Caco-2 (cell line): ENCODE data around the gene KLHL22. TPM values are rescaled to one million over a fixed set of nuclear protein-coding genes. Genes with fewer than 3 reads are reported as not detected.

Experiments
- BruUV-seq: library from RNA; stranded (reverse); fragments of 400-500 nt; replicated peaks from 2 replicates; lab custom pipeline; 2021; lab: Mats Ljungman, UMichigan
- CTCF ChIA-PET: fragments of 300-600 bp; sonication (Branson Sonifier 250); formaldehyde crosslinking; loops from one replicate; lab custom pipeline; 2022; ENCODE audit warnings: antibody characterized with exemption; lab: Charles Lee
- POLR2A ChIA-PET: fragments of 300-600 bp; sonication (Branson Sonifier 250); formaldehyde crosslinking; loops from one replicate; lab custom pipeline; 2022; ENCODE audit warnings: antibody characterized with exemption; lab: Charles Lee
- DNase-seq, 2 experiments: peaks; one replicate each; pipeline versions ENCODE4 v3.0.0 to v3.0.0-alpha.2; 2020 to 2022
- H3K27me3 ChIP-seq: replicated peaks from 2 replicates; pipeline ENCODE4 v1.6.0; 2011; ENCODE audit warnings: low read length; ENCODE audit not compliant: control insufficient read depth, insufficient read depth
- H3K36me3 ChIP-seq: 2 replicates; pipeline ENCODE4 v1.5.1; 2011; ENCODE audit warnings: low read length; ENCODE audit not compliant: control insufficient read depth, insufficient read depth
- H3K4me1 ChIP-seq: fragments of 250-450 bp; sonication (Bioruptor Pico); 2 replicates; pipeline ENCODE4 v1.5.1; 2020; ENCODE audit warnings: mild to moderate bottlenecking
- H3K4me3 ChIP-seq: 2 replicates; pipeline ENCODE4 v1.5.1; 2011; ENCODE audit warnings: low read depth, mild to moderate bottlenecking, control low read depth, low read length
- H3K9me3 ChIP-seq: fragments of 250-450 bp; sonication (Bioruptor Pico); 2 replicates; pipeline ENCODE4 v1.5.1; 2020; ENCODE audit warnings: mild to moderate bottlenecking, moderate library complexity
- H3K27ac Mint-ChIP-seq: one replicate; pipeline ENCODE4 v1.8.0; 2022; ENCODE audit warnings: mixed read lengths; ENCODE audit not compliant: unreplicated experiment
- H3K27me3 Mint-ChIP-seq: one replicate; pipeline ENCODE4 v1.8.0; 2022; ENCODE audit warnings: mixed read lengths; ENCODE audit not compliant: insufficient read depth, unreplicated experiment
- H3K36me3 Mint-ChIP-seq: one replicate; pipeline ENCODE4 v1.8.0; 2022; ENCODE audit warnings: mild to moderate bottlenecking, mixed read lengths; ENCODE audit not compliant: insufficient read depth, unreplicated experiment
- H3K4me1 Mint-ChIP-seq: one replicate; pipeline ENCODE4 v1.8.0; 2022; ENCODE audit warnings: low read depth, mixed read lengths; ENCODE audit not compliant: unreplicated experiment
- H3K4me3 Mint-ChIP-seq: one replicate; pipeline ENCODE4 v1.8.0; 2022; ENCODE audit warnings: mild to moderate bottlenecking, moderate library complexity, mixed read lengths; ENCODE audit not compliant: unreplicated experiment
- H3K9me3 Mint-ChIP-seq: one replicate; pipeline ENCODE4 v1.8.0; 2022; ENCODE audit warnings: mixed read lengths; ENCODE audit not compliant: unreplicated experiment
- intact Hi-C: fragments of 100-400 bp; cut with micrococcal nuclease; formaldehyde crosslinking; loops from one replicate; pipeline ENCODE4 v1.10.0; 2022; ENCODE audit not compliant: unreplicated experiment
- total RNA-seq: library from RNA; stranded (reverse); gene quantifications from 2 replicates; pipeline ENCODE4 v1.2.3, GENCODE V29; 2022
- TF ChIP-seq, protein P1 (sequence below), 2 experiments: fragments of 200-600 bp in 1 of 2; IDR thresholded peaks; 1 replicate in 1 of 2; 2 replicates in 1 of 2; pipeline versions ENCODE4 v1.5.1 to v1.8.0; 2011 to 2022; ENCODE audit warnings: antibody characterized with exemption in 1 of 2, control low read depth in 1 of 2, inconsistent platforms in 1 of 2, low read depth in 1 of 2, low read length in 1 of 2, mild to moderate bottlenecking in 1 of 2, moderate library complexity in 1 of 2; ENCODE audit not compliant: insufficient read depth in 1 of 2, severe bottlenecking in 1 of 2, unreplicated experiment in 1 of 2

KLHL22 gene
- total RNA-seq, 1 experiment from 2014 or later: 24.4 TPM

DNA sequence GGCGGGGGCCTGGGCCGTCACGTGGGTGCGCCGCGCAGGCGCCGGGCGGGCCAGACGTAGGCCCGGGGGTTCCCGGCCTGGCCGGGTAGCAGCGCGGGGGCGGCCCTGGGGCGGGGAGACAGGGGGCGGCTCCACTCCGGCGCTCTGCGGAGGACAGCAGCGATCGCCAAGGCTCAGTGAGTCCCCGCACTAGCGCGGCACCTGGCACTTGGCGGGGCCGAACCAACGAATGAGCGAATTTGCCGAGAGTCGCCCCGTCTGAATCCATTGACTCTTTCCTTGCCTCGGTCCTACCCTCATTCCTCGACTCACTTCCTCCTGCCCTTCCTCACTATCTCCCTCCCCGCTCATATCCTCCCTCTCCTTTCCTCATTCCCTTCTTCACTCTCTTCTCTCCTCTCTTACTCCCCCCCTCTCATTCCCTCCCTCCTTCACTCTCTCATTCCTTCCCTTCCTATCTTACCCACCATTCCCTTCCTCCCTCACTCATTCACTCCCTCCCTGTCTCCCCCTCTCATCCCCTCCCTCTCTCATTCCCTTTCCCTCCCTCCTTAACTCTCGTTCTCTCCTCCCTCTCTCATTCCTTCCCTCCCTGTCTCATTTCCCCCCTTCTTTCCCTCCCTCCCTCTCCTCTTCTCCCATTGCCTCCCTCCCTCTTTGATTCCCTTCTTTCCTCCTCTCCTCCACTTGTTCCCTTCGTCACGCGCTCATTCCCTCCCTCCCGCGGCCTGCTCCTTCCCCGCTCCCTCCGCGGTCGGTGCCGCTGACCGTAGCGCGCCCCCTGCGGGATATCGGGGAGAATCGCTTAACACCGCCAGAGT lies 476 bp upstream of the KLHL22 start:
- no TSS peak for BruUV-seq
- no peaks in the 10 kb centered on the region for H3K9me3 Mint-ChIP-seq
- peak overlapping the region; percentile 53 for H3K4me3 ChIP-seq
- H3K4me3 Mint-ChIP-seq: peak overlapping the region; percentile 98
- no peaks in the 10 kb centered on the region for H3K27me3 ChIP-seq
- H3K27me3 Mint-ChIP-seq: no peaks in the 10 kb centered on the region
- no peaks in the 10 kb centered on the region for H3K4me1 ChIP-seq
- TF ChIP-seq, protein P1, sequence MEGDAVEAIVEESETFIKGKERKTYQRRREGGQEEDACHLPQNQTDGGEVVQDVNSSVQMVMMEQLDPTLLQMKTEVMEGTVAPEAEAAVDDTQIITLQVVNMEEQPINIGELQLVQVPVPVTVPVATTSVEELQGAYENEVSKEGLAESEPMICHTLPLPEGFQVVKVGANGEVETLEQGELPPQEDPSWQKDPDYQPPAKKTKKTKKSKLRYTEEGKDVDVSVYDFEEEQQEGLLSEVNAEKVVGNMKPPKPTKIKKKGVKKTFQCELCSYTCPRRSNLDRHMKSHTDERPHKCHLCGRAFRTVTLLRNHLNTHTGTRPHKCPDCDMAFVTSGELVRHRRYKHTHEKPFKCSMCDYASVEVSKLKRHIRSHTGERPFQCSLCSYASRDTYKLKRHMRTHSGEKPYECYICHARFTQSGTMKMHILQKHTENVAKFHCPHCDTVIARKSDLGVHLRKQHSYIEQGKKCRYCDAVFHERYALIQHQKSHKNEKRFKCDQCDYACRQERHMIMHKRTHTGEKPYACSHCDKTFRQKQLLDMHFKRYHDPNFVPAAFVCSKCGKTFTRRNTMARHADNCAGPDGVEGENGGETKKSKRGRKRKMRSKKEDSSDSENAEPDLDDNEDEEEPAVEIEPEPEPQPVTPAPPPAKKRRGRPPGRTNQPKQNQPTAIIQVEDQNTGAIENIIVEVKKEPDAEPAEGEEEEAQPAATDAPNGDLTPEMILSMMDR (IDR thresholded peaks at IDR 0.05; ENCODE audit: insufficient read depth in 1 of 2, low read depth in 1 of 2, low read length in 1 of 2, severe bottlenecking in 1 of 2, unreplicated experiment in 1 of 2): peak; percentile 80 to 87
- CTCF ChIA-PET: interaction anchor here (0.6 to 1.0 kb wide), 3 partner anchors 17 to 78 kb away, joined by 3 to 7 read pairs (median 3); no protein-coding TSS in a partner anchor
- H3K4me1 Mint-ChIP-seq: peaks cover 6% of the 10 kb centered on the region
- no peaks in the 10 kb centered on the region for H3K9me3 ChIP-seq
- peak; percentile 88 to 95 for DNase-seq
- peak overlapping the region; percentile 86 for H3K27ac Mint-ChIP-seq
- H3K36me3 Mint-ChIP-seq: no peaks in the 10 kb centered on the region
- no peaks in the 10 kb centered on the region for H3K36me3 ChIP-seq
- POLR2A ChIA-PET: interaction anchor here (0.6 to 1.0 kb wide), 5 partner anchors 11 to 1066 kb away, joined by 4 to 8 read pairs (median 6); partner anchors contain the start of gene MED15
- intact Hi-C loops: loop anchor here (1.0 kb wide), 2 partner anchors 65 to 78 kb away; no protein-coding TSS in a partner anchor

DNA sequence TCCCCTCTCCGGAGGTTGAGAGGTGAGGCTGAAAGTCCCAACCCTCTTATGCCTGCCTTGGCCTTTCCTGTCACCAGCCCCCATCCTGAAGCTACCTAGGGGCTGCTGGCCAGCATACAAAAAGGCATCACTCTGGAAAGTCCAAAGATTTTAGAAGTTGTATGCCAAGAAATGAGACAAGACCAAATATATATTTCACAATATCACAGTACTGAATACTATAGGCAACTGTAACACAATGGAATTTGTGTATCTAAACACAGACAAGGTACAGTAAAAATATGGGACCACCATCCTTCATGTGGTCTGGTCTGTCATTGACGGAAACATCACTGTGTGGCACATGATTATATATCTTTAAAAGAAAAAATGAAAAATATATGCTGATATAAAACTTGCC lies 4.2 kb downstream of the KLHL22 start:
- TF ChIP-seq, protein P1 (IDR thresholded peaks at IDR 0.05; ENCODE audit: insufficient read depth in 1 of 2, low read depth in 1 of 2, low read length in 1 of 2, severe bottlenecking in 1 of 2, unreplicated experiment in 1 of 2): no peak
- H3K4me3 ChIP-seq: no peak overlapping the region
- H3K27me3 ChIP-seq: no peaks in the 10 kb centered on the region
- peaks cover 3% of the 10 kb centered on the region for H3K36me3 Mint-ChIP-seq
- no peaks in the 10 kb centered on the region for H3K9me3 ChIP-seq
- intact Hi-C loops: no loop called here
- H3K9me3 Mint-ChIP-seq: no peaks in the 10 kb centered on the region
- ChIA-PET POLR2A (no interaction called here), CTCF (no interaction called here)
- no peaks in the 10 kb centered on the region for H3K27me3 Mint-ChIP-seq
- H3K4me1 Mint-ChIP-seq: no peaks in the 10 kb centered on the region
- no peak for DNase-seq
- no peak overlapping the region for H3K27ac Mint-ChIP-seq
- no peaks in the 10 kb centered on the region; the same call in 1 of the 2 replicates for H3K36me3 ChIP-seq
- no peak overlapping the region for H3K4me3 Mint-ChIP-seq
- BruUV-seq: no TSS peak
- no peaks in the 10 kb centered on the region for H3K4me1 ChIP-seq

DNA sequence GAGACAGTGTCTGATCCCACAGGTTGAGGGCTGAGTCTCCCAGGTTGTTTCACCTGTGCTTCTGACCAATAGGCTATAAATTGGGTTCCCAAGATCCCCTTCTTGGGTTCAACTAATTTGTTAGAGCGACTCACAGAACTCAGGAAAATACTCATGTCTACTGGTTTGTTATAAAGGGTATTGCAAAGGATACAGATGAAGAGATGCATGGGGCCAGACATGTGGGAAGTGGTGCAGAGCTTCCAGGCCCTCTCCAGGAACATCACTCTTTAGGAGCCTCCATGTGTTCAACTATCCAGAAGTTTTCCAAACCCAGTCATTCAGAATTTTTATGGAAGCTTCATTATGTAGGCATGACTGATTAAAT lies 4.7 kb downstream of the KLHL22 start:
- ChIA-PET POLR2A (no interaction called here), CTCF (no interaction called here)
- Mint-ChIP-seq H3K27ac (no peak overlapping the region), H3K4me1 (no peaks in the 10 kb centered on the region), H3K4me3 (no peak overlapping the region), H3K36me3 (peaks cover 8% of the 10 kb centered on the region), H3K9me3 (no peaks in the 10 kb centered on the region), H3K27me3 (no peaks in the 10 kb centered on the region)
- no TSS peak for BruUV-seq
- H3K27me3 ChIP-seq: no peaks in the 10 kb centered on the region
- no peak overlapping the region for H3K4me3 ChIP-seq
- no peaks in the 10 kb centered on the region; the same call in 1 of the 2 replicates for H3K36me3 ChIP-seq
- intact Hi-C loops: no loop called here
- TF ChIP-seq, protein P1 (IDR thresholded peaks at IDR 0.05; ENCODE audit: insufficient read depth in 1 of 2, low read depth in 1 of 2, low read length in 1 of 2, severe bottlenecking in 1 of 2, unreplicated experiment in 1 of 2): no peak
- no peaks in the 10 kb centered on the region for H3K4me1 ChIP-seq
- no peak for DNase-seq
- no peaks in the 10 kb centered on the region for H3K9me3 ChIP-seq
